Dermis microvascular lymphatic vessel endothelial cell (primary cell): ENCODE data around the gene MEIOB. TPM values are rescaled to one million over a fixed set of nuclear protein-coding genes. Genes with fewer than 3 reads are reported as not detected.

Source experiments
- DNase-seq, 2 donors: peaks; one replicate each; pipeline versions ENCODE4 v3.0.0 to v3.0.0-alpha.2; 2010; ENCODE audit warnings: low read depth in 2 of 2
- total RNA-seq: library from RNA; depleted of rRNA; stranded (reverse); fragments of >200 nt; gene quantifications from 2 replicates; pipeline ENCODE4 v1.2.1, GENCODE V29; 2014

MEIOB gene
- total RNA-seq, 1 donor from 2014 or later: not detected

GRCh38 chr16:1831186-1832075, 40.5 kb downstream of the MEIOB start:
- DNase-seq: no peak

- DNase-seq: no peak
These were observed 41.8 kb downstream of the MEIOB start for GRCh38 chr16:1830213-1830612.

GRCh38 chr16:1828645-1829410, 43.1 kb downstream of the MEIOB start:
- DNase-seq: no peak

- DNase-seq: peak; percentile 91 to 98
These were observed 45.0 kb downstream of the MEIOB start, which contains the start of the genes FAHD1 and HAGH for GRCh38 chr16:1826691-1827573. TSS of gene FAHD1 (plus strand) at chr16:1827206. CDS start at chr16:1827239, 33 bp downstream. TSS of gene HAGH (minus strand) at chr16:1826825. CDS start at chr16:1826787, 38 bp downstream.

- peak; percentile 30 to 82 for DNase-seq
These were observed 45.9 kb downstream of the MEIOB start for GRCh38 chr16:1825864-1826690.

GRCh38 chr16:1825381-1825863, 46.5 kb downstream of the MEIOB start:
- DNase-seq: no peak

- DNase-seq: peak in 1 of 2 donors; percentile 74
These were observed 48.1 kb downstream of the MEIOB start for GRCh38 chr16:1823821-1824220.

GRCh38 chr16:1822801-1823200, 49.2 kb downstream of the MEIOB start:
- no peak for DNase-seq

GRCh38 chr16:1821861-1822611, 49.9 kb downstream of the MEIOB start:
- DNase-seq: no peak

- no peak for DNase-seq
These were observed 51.0 kb downstream of the MEIOB start for GRCh38 chr16:1820946-1821290.

- DNase-seq: no peak
These were observed 51.6 kb downstream of the MEIOB start for GRCh38 chr16:1820096-1820945.

- DNase-seq: no peak
These were observed 52.4 kb downstream of the MEIOB start for GRCh38 chr16:1819611-1820010.

- no peak for DNase-seq
These were observed 53.0 kb downstream of the MEIOB start for GRCh38 chr16:1818873-1819525.

GRCh38 chr16:1818204-1818872, 53.6 kb downstream of the MEIOB start:
- no peak for DNase-seq

GRCh38 chr16:1817716-1818115, 54.2 kb downstream of the MEIOB start:
- no peak for DNase-seq

- no peak for DNase-seq
These were observed 54.7 kb downstream of the MEIOB start for GRCh38 chr16:1817276-1817589.

- DNase-seq: no peak
These were observed 55.3 kb downstream of the MEIOB start for GRCh38 chr16:1816396-1817275.
